ENCODE measurements around the gene FAM163A. TPM values are rescaled to one million over a fixed set of nuclear protein-coding genes. Genes with fewer than 3 reads are reported as not detected.

Gene FAM163A
- total RNA-seq, 1 experiment from 2014 or later, result 0.46 TPM

DNA sequence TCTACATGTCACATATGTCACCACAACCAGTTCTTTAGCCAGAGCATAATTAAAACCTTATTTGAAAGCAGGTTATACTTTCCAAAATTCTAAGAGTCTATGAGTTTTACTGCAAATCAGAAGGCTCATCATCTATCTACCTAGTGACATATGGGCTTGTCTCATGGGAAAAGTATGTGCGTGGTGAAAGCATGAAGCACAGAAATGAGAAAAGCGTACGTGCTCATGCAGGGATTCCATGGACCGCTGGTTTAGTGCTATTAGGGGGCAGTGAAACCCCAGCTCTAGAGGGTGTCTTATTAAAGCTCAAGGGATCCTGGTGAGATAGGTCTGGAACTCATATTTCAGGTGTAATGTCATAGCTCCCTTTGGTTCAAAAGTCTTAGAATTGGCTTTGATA, 50.2 kb downstream of the FAM163A start:
- H3K14ac ChIP-seq (ENCODE audit: insufficient read depth, low read length), result no peak overlapping the region
- no peak overlapping the region for H3K4me3 Mint-ChIP-seq
- H3K18ac ChIP-seq (ENCODE audit: insufficient read length, low read depth, low read length), result no peak overlapping the region
- no peaks in the 10 kb centered on the region for H3K27me3 ChIP-seq (ENCODE audit: insufficient read depth, low read length)
- no peak overlapping the region for H3K4me2 ChIP-seq (ENCODE audit: insufficient read depth, insufficient read length, low read length)
- H3K79me1 ChIP-seq (ENCODE audit: insufficient read depth, low read depth, low read length, poor library complexity, severe bottlenecking), result no peaks in the 10 kb centered on the region
- no peaks in the 10 kb centered on the region for H3K79me2 ChIP-seq (ENCODE audit: insufficient read depth, low read length)
- H3K23ac ChIP-seq (ENCODE audit: insufficient read length, low read depth, low read length), result no peak overlapping the region
- H3K36me3 Mint-ChIP-seq (ENCODE audit: insufficient read depth in 1 of 3, low read depth in 3 of 3), result no peaks in the 10 kb centered on the region; a peak in 1 of 7 replicates
- H2BK20ac ChIP-seq (ENCODE audit: low read depth, low read length, poor library complexity, severe bottlenecking), result no peak overlapping the region
- no peak overlapping the region for H3K9ac ChIP-seq (ENCODE audit: extremely low read depth, insufficient read length, low read length)
- H3K23me2 ChIP-seq (ENCODE audit: insufficient read length, low read depth, low read length, poor library complexity, severe bottlenecking), result no peaks in the 10 kb centered on the region
- no peak overlapping the region for H2BK15ac ChIP-seq (ENCODE audit: low read depth, low read length)
- DNase-seq, result no peak
- no peak overlapping the region for H4K91ac ChIP-seq (ENCODE audit: insufficient read length, low read depth, low read length)
- H2AK5ac ChIP-seq (ENCODE audit: insufficient read length, low read length), result no peak overlapping the region
- no peak overlapping the region for H3K27ac Mint-ChIP-seq
- H3K9me3 Mint-ChIP-seq, result peaks cover 0 to 3% of the 10 kb centered on the region in 2 experiments; a peak in 2 of 5 replicates
- no peak overlapping the region for H2BK12ac ChIP-seq (ENCODE audit: insufficient read length, low read depth, low read length)
- H4K20me1 ChIP-seq (ENCODE audit: control insufficient read depth, insufficient read depth, insufficient read length), result no peaks in the 10 kb centered on the region
- H3K4me1 ChIP-seq (ENCODE audit: insufficient read depth, low read length), result 0 out of 2 replicates have a peak, but pooled peaks cover 3% of the 10 kb centered on the region
- H3K27ac ChIP-seq (ENCODE audit: insufficient read length, low read depth, low read length), result no peak overlapping the region
- H2AFZ ChIP-seq (ENCODE audit: low read length), result no peak overlapping the region
- WGBS (ENCODE audit: extremely low coverage, insufficient read length, low lambda C conversion rate), result no CpG with 5 or more reads among the region's 4 CpGs
- H3T11ph ChIP-seq (ENCODE audit: low read length), result no peak overlapping the region
- no peak overlapping the region for H4K8ac ChIP-seq (replicated peaks; ENCODE audit: insufficient read length, low read depth, low read length)
- no peak for TF ChIP-seq CTCF (conservative IDR thresholded peaks at IDR 0.05)
- no peak overlapping the region for H3K56ac ChIP-seq (ENCODE audit: insufficient read length, low read depth, low read length)
- no peak overlapping the region for H3K4ac ChIP-seq (ENCODE audit: low read depth, low read length)
- peaks cover 15 to 18% of the 10 kb centered on the region in 2 experiments for H3K4me1 Mint-ChIP-seq
- H4K5ac ChIP-seq (ENCODE audit: insufficient read length, low read depth, low read length), result no peak overlapping the region
- no peaks in the 10 kb centered on the region for H3K9me3 ChIP-seq (ENCODE audit: control insufficient read depth, low read depth, low read length)
- H2BK5ac ChIP-seq (ENCODE audit: insufficient read length, low read length), result no peak overlapping the region
- H3K27me3 Mint-ChIP-seq (ENCODE audit: low read depth), result peaks cover 3% of the 10 kb centered on the region; the same call in 1 of the 2 replicates
- H2BK120ac ChIP-seq (ENCODE audit: low read depth, low read length, poor library complexity, severe bottlenecking), result no peak overlapping the region

All from H9 (cell line).